ENCODE data around the gene GYG1. TPM values are rescaled to one million over a fixed set of nuclear protein-coding genes. Genes with fewer than 3 reads are reported as not detected.

Gene GYG1
- 27.5 to 38.6 TPM (median 37.0 TPM) in 5 replicates for total RNA-seq (2022; extraction: Qiagen RNA extraction; ENCODE audit: low read depth)

GRCh38 chr3:148991219-148992026, at the start of gene GYG1:
Gene GYG1 (plus strand): TSS chr3:148991540. CDS start chr3:148991641, 101 bp downstream.

Other genes starting within 250 kb of the GYG1 start
- gene CPB1, start 163.7 kb upstream of the GYG1 start, total RNA-seq (2022; extraction: Qiagen RNA extraction; ENCODE audit: low read depth), result not detected in 5 replicates
- not detected in 5 replicates for gene CPA3, start 126.2 kb upstream of the GYG1 start, total RNA-seq (2022; extraction: Qiagen RNA extraction; ENCODE audit: low read depth)
- gene HLTF, start 95.0 kb downstream of the GYG1 start, total RNA-seq (2022; extraction: Qiagen RNA extraction; ENCODE audit: low read depth), result 7.0 to 21.3 TPM (median 18.0 TPM) in 5 replicates
- gene HPS3, start 138.1 kb downstream of the GYG1 start, total RNA-seq (2022; extraction: Qiagen RNA extraction; ENCODE audit: low read depth), result 27.1 to 38.8 TPM (median 35.9 TPM) in 5 replicates
- 4.1 to 7.8 TPM (median 5.3 TPM) in 5 replicates for gene CP, start 230.3 kb downstream of the GYG1 start, total RNA-seq (2022; extraction: Qiagen RNA extraction; ENCODE audit: low read depth)

Measured in A549 treated with RU486 at 1 μM for 4 hours (cell line).